OCI-LY3 (cell line): ENCODE results near the gene UMODL1.

ENCODE experiments used
- H2AFZ ChIP-seq: fragments of 200-600, 300-600 bp; shearing (Covaris generic); 2 replicates; pipeline ENCODE4 v1.6.0; 2014; ENCODE audit warnings: antibody characterized with exemption, low read depth, low read length
- H3K27ac ChIP-seq: fragments of 200-600, 300-600 bp; sonication (generic); 2 replicates; pipeline ENCODE4 v1.5.1; 2014; ENCODE audit warnings: mild to moderate bottlenecking, low read length, moderate library complexity, mixed read lengths
- H3K27me3 ChIP-seq: fragments of 200-600, 300-600 bp; sonication (generic); 2 replicates; pipeline ENCODE4 v1.6.1; 2014; ENCODE audit warnings: low read depth, low read length, mixed read lengths
- H3K36me3 ChIP-seq: fragments of 200-600, 300-600 bp; sonication (generic); replicated peaks from 2 replicates; pipeline ENCODE3; 2014; ENCODE audit warnings: low read depth, low read length, mixed read lengths
- H3K4me1 ChIP-seq: fragments of 300-600, 200-600 bp; sonication (generic); 2 replicates; pipeline ENCODE4 v1.6.1; 2014; ENCODE audit warnings: low read length, mixed read lengths
- H3K4me2 ChIP-seq: fragments of 200-600, 300-600 bp; sonication (generic); 2 replicates; pipeline ENCODE4 v1.6.1; 2014; ENCODE audit warnings: low read length, mixed read lengths
- H3K4me3 ChIP-seq: fragments of 300-600, 200-600 bp; sonication (generic); 2 replicates; pipeline ENCODE4 v1.5.1; 2014; ENCODE audit warnings: antibody characterized with exemption, mild to moderate bottlenecking, low read length, moderate library complexity
- H3K79me2 ChIP-seq: fragments of 300-600, 200-600 bp; shearing (Covaris generic); 2 replicates; pipeline ENCODE4 v1.6.1; 2014; ENCODE audit warnings: mild to moderate bottlenecking, low read length, mixed read lengths
- H3K9ac ChIP-seq: fragments of 300-600, 200-600 bp; shearing (Covaris generic); 2 replicates; pipeline ENCODE4 v1.6.0; 2014; ENCODE audit warnings: mild to moderate bottlenecking, low read length, moderate library complexity
- H3K9me3 ChIP-seq: fragments of 200-600, 300-600 bp; shearing (Covaris generic); 2 replicates; pipeline ENCODE4 v1.6.1; 2014; ENCODE audit warnings: low read length, mixed read lengths; ENCODE audit not compliant: insufficient read depth
- H4K20me1 ChIP-seq: fragments of 200-600, 300-600 bp; sonication (generic); 2 replicates; pipeline ENCODE4 v1.6.1; 2016; ENCODE audit warnings: low read length, mixed read lengths; ENCODE audit not compliant: insufficient read depth
- EZH2phosphoT487 ChIP-seq: fragments of 200-600 bp; shearing (Covaris generic); IDR thresholded peaks from 2 replicates; pipeline ENCODE4 v1.6.1; 2018; ENCODE audit warnings: antibody characterized with exemption, mixed run types, low read depth
- TF ChIP-seq, protein P1 (sequence below): fragments of 200-600, 300-600 bp; sonication (generic); IDR thresholded peaks from 2 replicates; pipeline ENCODE4 v1.5.1; 2014; ENCODE audit warnings: antibody characterized with exemption, low read length, low read depth

The UMODL1 gene

DNA sequence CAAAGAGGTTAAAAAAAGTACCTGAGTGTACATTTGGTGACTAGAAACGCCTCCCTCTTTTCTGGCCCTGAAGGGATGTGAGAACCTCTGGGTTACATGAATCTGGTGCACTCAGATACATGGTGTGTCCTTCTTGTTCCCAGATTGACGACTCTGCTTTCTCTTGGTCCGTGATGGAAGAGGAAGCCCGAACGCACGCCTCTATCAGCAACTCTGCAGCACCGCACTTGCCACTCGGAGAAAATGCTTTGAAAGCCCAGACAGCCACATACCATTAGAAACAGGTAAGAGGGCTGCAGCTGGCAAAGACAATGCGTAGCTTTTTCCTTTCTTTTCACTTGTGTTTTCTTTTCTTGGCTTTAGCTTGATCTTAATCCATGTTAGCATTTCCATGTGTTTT is 39.9 kb upstream of the UMODL1 start:
- no peaks in the 10 kb centered on the region for H3K79me2 ChIP-seq
- H2AFZ ChIP-seq: no peak overlapping the region
- TF ChIP-seq, protein P1, sequence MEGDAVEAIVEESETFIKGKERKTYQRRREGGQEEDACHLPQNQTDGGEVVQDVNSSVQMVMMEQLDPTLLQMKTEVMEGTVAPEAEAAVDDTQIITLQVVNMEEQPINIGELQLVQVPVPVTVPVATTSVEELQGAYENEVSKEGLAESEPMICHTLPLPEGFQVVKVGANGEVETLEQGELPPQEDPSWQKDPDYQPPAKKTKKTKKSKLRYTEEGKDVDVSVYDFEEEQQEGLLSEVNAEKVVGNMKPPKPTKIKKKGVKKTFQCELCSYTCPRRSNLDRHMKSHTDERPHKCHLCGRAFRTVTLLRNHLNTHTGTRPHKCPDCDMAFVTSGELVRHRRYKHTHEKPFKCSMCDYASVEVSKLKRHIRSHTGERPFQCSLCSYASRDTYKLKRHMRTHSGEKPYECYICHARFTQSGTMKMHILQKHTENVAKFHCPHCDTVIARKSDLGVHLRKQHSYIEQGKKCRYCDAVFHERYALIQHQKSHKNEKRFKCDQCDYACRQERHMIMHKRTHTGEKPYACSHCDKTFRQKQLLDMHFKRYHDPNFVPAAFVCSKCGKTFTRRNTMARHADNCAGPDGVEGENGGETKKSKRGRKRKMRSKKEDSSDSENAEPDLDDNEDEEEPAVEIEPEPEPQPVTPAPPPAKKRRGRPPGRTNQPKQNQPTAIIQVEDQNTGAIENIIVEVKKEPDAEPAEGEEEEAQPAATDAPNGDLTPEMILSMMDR: no peak
- TF ChIP-seq EZH2phosphoT487: no peak
- no peak overlapping the region for H3K4me3 ChIP-seq
- no peaks in the 10 kb centered on the region for H3K27me3 ChIP-seq
- H3K4me1 ChIP-seq: no peaks in the 10 kb centered on the region
- H4K20me1 ChIP-seq: no peaks in the 10 kb centered on the region
- no peak overlapping the region for H3K4me2 ChIP-seq
- H3K27ac ChIP-seq: no peak overlapping the region
- no peak overlapping the region for H3K9ac ChIP-seq
- H3K36me3 ChIP-seq: no peaks in the 10 kb centered on the region
- no peaks in the 10 kb centered on the region for H3K9me3 ChIP-seq

DNA sequence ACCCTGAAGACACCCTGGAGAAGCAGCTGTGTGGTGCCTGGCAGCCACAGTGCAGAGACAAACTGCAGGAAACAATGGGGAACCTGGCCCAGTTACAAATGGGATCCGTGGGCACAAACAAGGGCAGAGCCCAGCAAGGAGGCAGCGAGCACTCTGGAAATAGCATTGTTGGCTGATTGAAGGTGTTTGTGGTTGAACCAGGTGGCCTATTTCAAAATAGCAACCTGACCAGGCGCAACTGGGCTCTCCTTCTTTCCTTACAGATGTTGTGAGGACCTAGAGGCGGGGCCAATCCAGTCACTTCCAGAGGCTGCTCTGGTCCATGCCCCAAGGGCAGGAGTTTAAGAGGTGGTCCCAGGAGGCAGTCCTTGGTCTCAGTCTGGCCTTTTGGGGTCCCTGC is 39.3 kb upstream of the UMODL1 start:
- no peaks in the 10 kb centered on the region for H4K20me1 ChIP-seq
- no peaks in the 10 kb centered on the region for H3K79me2 ChIP-seq
- H3K27me3 ChIP-seq: no peaks in the 10 kb centered on the region
- no peak overlapping the region for H3K27ac ChIP-seq
- H3K4me1 ChIP-seq: no peaks in the 10 kb centered on the region
- no peak overlapping the region for H3K4me3 ChIP-seq
- H3K36me3 ChIP-seq: no peaks in the 10 kb centered on the region
- H2AFZ ChIP-seq: no peak overlapping the region
- no peaks in the 10 kb centered on the region for H3K9me3 ChIP-seq
- no peak overlapping the region for H3K4me2 ChIP-seq
- H3K9ac ChIP-seq: no peak overlapping the region
- no peak for TF ChIP-seq EZH2phosphoT487
- TF ChIP-seq, protein P1: no peak

DNA sequence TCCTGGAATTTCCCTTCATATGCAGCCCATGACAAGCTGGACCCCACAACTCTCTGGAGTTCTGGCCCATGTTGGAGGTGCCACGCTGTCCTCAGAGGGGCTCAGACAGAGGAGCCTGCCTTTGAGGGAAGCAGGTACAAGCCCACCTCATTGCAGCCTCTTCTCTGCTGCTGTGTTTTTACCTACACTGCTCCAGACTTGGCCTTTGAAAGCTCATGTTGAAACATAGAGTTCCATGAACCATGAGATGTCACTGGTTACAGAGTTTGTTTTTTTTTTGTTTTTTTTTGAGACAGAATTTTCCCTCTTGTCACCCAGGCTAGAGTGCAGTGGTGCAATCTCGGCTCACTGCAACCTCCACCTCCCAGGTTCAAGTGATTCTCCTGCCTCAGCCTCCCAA is 38.9 kb upstream of the UMODL1 start:
- Histone ChIP-seq H3K36me3 (no peaks in the 10 kb centered on the region), H4K20me1 (no peaks in the 10 kb centered on the region), H2AFZ (no peak overlapping the region), H3K4me3 (no peak overlapping the region), H3K27me3 (no peaks in the 10 kb centered on the region), H3K4me1 (no peaks in the 10 kb centered on the region), H3K9ac (no peak overlapping the region), H3K27ac (no peak overlapping the region), H3K4me2 (no peak overlapping the region), H3K79me2 (no peaks in the 10 kb centered on the region), H3K9me3 (no peaks in the 10 kb centered on the region)
- TF ChIP-seq EZH2phosphoT487: no peak
- TF ChIP-seq, protein P1: no peak

DNA sequence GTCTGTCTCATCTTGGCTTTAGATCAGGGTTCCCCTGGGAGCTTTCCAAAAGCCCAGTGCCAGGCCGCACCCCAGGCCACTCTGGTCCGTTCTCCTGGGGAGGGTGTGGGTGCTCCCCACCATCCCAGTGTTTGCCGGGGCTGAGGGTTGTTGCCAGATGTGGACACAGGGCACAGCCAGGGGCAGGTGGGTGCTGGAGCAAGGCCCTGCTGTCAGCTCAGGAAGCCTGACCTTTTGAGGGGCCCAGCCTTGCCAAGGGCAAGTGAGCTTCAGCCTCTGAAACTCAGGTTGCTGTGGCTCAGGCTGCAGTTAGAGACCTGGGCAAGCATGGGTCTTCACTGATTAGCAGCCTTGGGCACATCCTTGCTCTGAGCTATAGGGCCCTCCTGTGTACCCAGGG is 38.1 kb upstream of the UMODL1 start:
- Histone ChIP-seq H3K79me2 (no peaks in the 10 kb centered on the region), H3K4me2 (no peak overlapping the region), H3K9me3 (no peaks in the 10 kb centered on the region), H3K4me3 (no peak overlapping the region), H3K27me3 (no peaks in the 10 kb centered on the region), H3K4me1 (no peaks in the 10 kb centered on the region), H2AFZ (no peak overlapping the region), H3K27ac (no peak overlapping the region), H4K20me1 (no peaks in the 10 kb centered on the region), H3K36me3 (no peaks in the 10 kb centered on the region), H3K9ac (no peak overlapping the region)
- TF ChIP-seq EZH2phosphoT487: no peak
- TF ChIP-seq, protein P1: no peak
